Hepatocyte (in vitro differentiated cells): ENCODE measurements around the gene TNNT2.

Experiments used
- CTCF ChIP-seq: fragments of 200-600 bp; sonication (generic); IDR thresholded peaks from 2 replicates; pipeline ENCODE4 v1.5.1; 2016; ENCODE audit warnings: antibody characterized with exemption, mild to moderate bottlenecking; ENCODE audit not compliant: poor library complexity
- EZH2 ChIP-seq: fragments of 200-600 bp; sonication (generic); IDR thresholded peaks from 2 replicates; pipeline ENCODE4 v1.6.1; 2016; ENCODE audit warnings: antibody characterized with exemption, mild to moderate bottlenecking, borderline replicate concordance
- EZH2phosphoT487 ChIP-seq: fragments of 200-600 bp; sonication (generic); IDR thresholded peaks from one replicate; pipeline ENCODE4 v1.6.1; 2018; ENCODE audit warnings: antibody characterized with exemption, mild to moderate bottlenecking, low read depth, moderate library complexity; ENCODE audit not compliant: unreplicated experiment, severe bottlenecking

DNA sequence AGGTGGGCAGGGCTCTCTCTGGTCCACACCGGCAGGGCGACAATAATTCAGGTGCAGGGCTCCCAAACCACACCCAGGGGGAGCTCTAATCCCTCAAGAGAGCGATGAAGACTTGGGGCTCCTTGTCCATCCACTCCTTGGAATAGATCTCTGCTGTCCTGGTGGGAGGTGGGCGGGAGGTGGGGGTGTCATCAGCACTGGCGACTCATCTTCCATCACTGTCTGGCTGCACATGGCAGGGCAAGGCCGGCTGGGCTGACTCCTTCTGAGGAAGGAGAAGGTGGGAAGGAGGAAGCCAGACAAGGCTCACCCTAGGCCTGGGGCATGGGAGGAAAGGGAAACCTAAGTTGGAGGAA lies 29.3 kb downstream of the TNNT2 start:
- TF ChIP-seq CTCF, result peak; percentile 38
- TF ChIP-seq EZH2phosphoT487, result no peak
- TF ChIP-seq EZH2, result no peak
